Activated T-cell treated with anti-CD3 and anti-CD28 coated beads, Interleukin-2, amount 50 U/mL, for 4 hours (primary cell): ENCODE data around the gene SLC16A6. TPM values are rescaled to one million over a fixed set of nuclear protein-coding genes. Genes with fewer than 3 reads are reported as not detected.
"Not testable (repeated sequence)": the region's sequence is repeated elsewhere in the genome, so short reads cannot be mapped to it uniquely, and the experiment has no call there.

Source experiments
- ATAC-seq, 2 donors: fragments of 200-7000 bp; cut with Tn5 transposase; one replicate each; pipeline ENCODE4 v1.10.0; 2021
- DNase-seq: peaks from one replicate; pipeline ENCODE4 v3.0.0-alpha.2; 2020
- H3K27me3 Mint-ChIP-seq: one replicate; pipeline ENCODE4 v1.8.0; 2021; ENCODE audit warnings: low read depth, mixed read lengths
- H3K36me3 Mint-ChIP-seq: one replicate; pipeline ENCODE4 v1.8.0; 2022; ENCODE audit warnings: mixed read lengths; ENCODE audit not compliant: insufficient read depth
- H3K4me1 Mint-ChIP-seq: one replicate; pipeline ENCODE4 v1.8.0; 2021; ENCODE audit warnings: low read depth, mixed read lengths
- H3K4me3 Mint-ChIP-seq: one replicate; pipeline ENCODE4 v1.8.0; 2021; ENCODE audit warnings: mild to moderate bottlenecking, moderate library complexity, mixed read lengths
- H3K9me3 Mint-ChIP-seq: one replicate; pipeline ENCODE4 v1.8.0; 2021; ENCODE audit warnings: mixed read lengths
- total RNA-seq, 3 donors: library from RNA; stranded (reverse); gene quantifications; one replicate each; pipeline ENCODE4 v1.2.1, GENCODE V29; 2021

The SLC16A6 gene
- total RNA-seq, 3 donors from 2014 or later: 5.9 to 7.7 (median 6.0) TPM

DNA sequence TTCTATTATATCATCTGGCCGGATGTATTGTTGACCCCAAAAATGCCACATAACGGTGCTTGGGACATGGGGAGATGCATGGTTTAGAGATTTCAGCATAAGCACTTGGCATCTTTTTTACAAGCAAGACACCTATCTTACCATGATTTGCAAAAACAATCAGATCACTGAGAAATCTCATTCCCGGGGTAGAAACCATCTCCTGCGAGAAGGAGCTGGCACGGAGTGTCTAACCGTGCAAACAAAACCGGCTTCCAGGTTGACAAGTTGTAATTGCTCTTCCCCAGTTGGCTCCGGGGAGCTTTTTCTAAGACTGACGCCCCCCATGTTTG is 1.0 kb downstream of the SLC16A6 start:
- H3K27me3 Mint-ChIP-seq: no peaks in the 10 kb centered on the region
- DNase-seq (no peak), ATAC-seq (no peak)
- peaks cover 2% of the 10 kb centered on the region for H3K36me3 Mint-ChIP-seq
- peaks cover 51% of the 10 kb centered on the region for H3K4me1 Mint-ChIP-seq
- H3K4me3 Mint-ChIP-seq: peak overlapping the region; percentile 97
- no peaks in the 10 kb centered on the region for H3K9me3 Mint-ChIP-seq

DNA sequence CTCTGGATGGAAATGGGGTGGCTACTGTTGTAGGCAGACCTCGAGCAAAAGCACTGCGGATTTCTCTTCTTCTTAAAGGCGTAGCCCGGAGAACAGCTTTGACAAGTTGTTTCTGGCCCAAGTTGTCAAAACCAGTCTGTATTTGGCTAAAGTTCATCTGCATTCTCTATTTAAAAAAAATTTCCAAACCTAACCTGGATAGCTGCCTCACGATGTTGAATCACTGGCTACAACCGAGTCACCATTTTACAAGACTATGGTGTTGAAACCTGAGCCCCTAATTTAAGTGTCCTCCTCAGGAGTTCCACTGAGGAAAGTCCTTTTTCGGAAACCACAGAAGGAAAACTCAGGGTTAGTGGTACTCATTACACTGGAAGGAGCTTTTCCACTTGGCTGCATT is 1.5 kb downstream of the SLC16A6 start:
- Mint-ChIP-seq H3K4me3 (peak overlapping the region; percentile 97), H3K9me3 (no peaks in the 10 kb centered on the region), H3K27me3 (no peaks in the 10 kb centered on the region), H3K4me1 (peaks cover 47% of the 10 kb centered on the region), H3K36me3 (peaks cover 2% of the 10 kb centered on the region)
- ATAC-seq: no peak
- DNase-seq: no peak

DNA sequence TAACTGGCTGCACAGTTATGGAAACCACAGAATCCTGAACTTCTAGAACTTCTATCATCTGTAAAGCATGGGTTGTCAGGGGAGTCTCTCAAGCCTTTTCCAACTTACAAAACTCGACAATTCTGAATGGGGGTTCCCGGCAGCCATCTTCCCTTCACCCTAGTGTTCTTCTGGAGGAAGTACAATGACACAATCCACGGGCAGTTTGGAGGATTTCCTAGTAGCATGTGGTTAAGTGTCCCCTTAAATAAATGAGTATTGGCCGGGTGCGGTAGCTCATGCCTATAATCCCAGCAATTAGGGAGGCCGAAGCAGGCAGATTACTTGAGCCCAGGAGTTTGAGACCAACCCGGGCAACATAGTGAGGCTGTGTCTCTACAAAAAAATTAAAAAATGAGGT is 2.1 kb downstream of the SLC16A6 start:
- H3K27me3 Mint-ChIP-seq: no peaks in the 10 kb centered on the region
- H3K36me3 Mint-ChIP-seq: peaks cover 2% of the 10 kb centered on the region
- H3K4me3 Mint-ChIP-seq: peak overlapping the region; percentile 97
- no peaks in the 10 kb centered on the region for H3K9me3 Mint-ChIP-seq
- peaks cover 47% of the 10 kb centered on the region for H3K4me1 Mint-ChIP-seq
- ATAC-seq (no peak), DNase-seq (no peak)

DNA sequence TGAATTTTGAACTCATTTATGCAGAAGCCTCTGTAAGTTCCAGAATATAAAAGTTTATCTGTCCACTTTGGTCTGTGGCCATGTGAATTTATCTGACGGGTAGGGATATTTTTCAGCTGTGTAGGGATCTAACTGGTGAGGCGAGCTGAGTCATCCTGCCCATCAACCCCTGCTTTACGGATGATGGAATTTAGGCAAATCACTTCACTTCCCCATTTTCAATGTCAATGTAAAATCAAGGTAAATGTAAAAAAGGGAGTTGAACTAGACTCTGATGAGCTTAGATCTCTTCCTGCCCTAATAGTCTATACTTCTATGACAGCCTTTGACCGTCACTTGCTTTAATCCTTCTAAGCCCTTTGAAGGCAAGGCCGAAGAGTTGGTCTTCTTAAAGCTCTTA is 2.6 kb downstream of the SLC16A6 start:
- Mint-ChIP-seq H3K9me3 (no peaks in the 10 kb centered on the region), H3K27me3 (no peaks in the 10 kb centered on the region), H3K36me3 (peaks cover 2% of the 10 kb centered on the region), H3K4me3 (peak overlapping the region; percentile 97), H3K4me1 (peaks cover 47% of the 10 kb centered on the region)
- DNase-seq: no peak
- no peak for ATAC-seq

DNA sequence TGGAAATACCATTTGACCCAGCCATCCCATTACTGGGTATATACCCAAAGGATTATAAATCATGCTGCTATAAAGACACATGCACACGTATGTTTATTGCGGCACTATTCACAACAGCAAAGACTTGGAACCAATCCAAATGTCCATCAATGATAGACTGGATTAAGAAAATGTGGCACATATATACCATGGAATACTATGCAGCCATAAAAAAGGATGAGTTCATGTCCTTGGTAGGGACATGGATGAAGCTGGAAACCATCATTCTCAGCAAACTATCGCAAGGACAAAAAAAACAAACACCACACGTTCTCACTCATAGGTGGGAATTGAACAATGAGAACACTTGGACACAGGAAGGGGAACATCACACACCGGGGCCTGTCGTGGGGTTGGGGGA is 9.0 kb downstream of the SLC16A6 start:
- H3K4me3 Mint-ChIP-seq, H3K9me3 Mint-ChIP-seq, H3K27me3 Mint-ChIP-seq, ATAC-seq, DNase-seq: not testable (repeated sequence)
- Mint-ChIP-seq H3K4me1 (peaks cover 13% of the 10 kb centered on the region), H3K36me3 (peaks cover 35% of the 10 kb centered on the region)

DNA sequence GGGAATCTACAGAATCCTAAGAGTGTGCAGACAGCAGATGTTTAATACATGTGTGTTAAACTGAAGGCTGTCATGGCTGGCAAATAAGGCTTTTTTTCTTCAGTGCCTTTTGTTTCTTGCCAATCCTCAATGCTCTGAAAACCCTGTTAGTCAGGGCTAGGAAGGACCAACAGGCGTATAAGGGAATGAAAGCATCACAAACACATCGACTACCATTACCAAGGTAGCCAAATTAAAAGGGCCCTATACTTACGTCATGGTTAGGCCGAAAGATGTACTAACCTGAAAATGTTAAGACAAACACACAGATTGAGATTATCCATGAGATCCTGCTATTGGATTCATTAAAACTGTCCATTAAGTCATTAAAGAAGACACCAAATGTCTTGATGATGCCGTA is 13.1 kb downstream of the SLC16A6 start:
- Mint-ChIP-seq H3K9me3 (no peaks in the 10 kb centered on the region), H3K36me3 (peaks cover 39% of the 10 kb centered on the region), H3K27me3 (no peaks in the 10 kb centered on the region), H3K4me3 (no peak overlapping the region), H3K4me1 (peaks cover 10% of the 10 kb centered on the region)
- no peak for ATAC-seq
- DNase-seq: no peak

DNA sequence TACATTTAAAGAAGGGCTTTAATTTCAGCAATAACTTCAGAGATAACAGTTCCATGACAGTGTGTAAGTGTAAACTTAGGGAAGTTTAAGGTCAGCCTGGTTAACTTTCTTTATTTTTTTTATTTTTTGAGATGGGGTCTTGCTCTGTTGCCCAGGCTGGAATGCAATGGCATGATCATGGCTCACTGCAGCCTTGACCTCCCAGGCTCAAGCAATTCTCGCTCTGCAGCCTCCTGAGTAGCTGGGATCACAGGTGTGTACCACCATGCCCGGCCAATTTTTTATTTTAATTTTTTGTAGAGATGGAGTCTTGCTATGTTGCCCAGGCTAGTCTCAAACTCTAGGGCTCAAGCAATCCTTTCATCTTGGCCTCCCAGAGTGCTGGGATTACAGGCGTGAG is 14.6 kb downstream of the SLC16A6 start:
- H3K4me1 Mint-ChIP-seq, H3K9me3 Mint-ChIP-seq, H3K27me3 Mint-ChIP-seq, DNase-seq, ATAC-seq, H3K4me3 Mint-ChIP-seq: not testable (repeated sequence)
- H3K36me3 Mint-ChIP-seq: peaks cover 36% of the 10 kb centered on the region

DNA sequence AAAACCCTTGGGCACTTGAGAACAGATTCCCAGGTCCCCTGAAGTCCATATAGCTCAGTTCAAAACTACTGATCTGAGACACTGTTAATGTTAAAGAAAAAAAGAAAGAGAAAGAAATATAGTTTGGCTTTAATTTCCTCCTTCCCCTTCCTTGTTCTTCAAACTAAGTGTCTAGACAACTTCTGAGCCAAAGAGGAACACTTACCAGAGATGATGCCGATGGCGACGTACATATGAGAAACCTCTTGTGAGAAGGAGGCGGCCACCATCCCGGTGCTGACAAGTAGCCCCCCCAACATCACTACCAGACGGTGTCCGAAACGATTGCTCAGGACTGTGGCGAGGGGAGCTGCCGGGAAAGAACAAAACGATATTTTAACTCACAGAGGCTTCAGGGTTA is 17.2 kb downstream of the SLC16A6 start:
- no peak for DNase-seq
- Mint-ChIP-seq H3K4me3 (no peak overlapping the region), H3K4me1 (no peaks in the 10 kb centered on the region), H3K36me3 (peaks cover 31% of the 10 kb centered on the region), H3K27me3 (no peaks in the 10 kb centered on the region), H3K9me3 (no peaks in the 10 kb centered on the region)
- no peak for ATAC-seq

DNA sequence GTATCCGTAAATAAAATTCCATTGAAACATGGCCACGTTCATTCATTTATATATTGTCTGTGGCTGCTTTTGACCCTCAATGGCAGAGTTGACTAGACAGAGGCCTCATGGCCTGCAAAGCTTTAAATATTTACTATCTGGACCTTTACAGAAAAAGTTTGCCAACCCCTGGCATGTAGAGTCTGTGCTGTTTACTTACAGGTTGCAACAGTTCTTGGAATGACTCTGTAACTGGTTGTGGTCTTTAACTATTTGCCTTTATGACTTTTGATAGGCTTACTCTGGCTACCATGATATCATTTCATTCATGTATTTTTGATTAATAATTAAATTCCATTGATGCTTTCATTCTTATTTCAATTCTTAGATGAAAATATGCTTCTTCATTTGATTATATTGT is 25.1 kb downstream of the SLC16A6 start:
- not testable (repeated sequence) for DNase-seq, H3K4me3 Mint-ChIP-seq, H3K27me3 Mint-ChIP-seq, H3K9me3 Mint-ChIP-seq, H3K36me3 Mint-ChIP-seq, ATAC-seq
- peaks cover 20% of the 10 kb centered on the region for H3K4me1 Mint-ChIP-seq

DNA sequence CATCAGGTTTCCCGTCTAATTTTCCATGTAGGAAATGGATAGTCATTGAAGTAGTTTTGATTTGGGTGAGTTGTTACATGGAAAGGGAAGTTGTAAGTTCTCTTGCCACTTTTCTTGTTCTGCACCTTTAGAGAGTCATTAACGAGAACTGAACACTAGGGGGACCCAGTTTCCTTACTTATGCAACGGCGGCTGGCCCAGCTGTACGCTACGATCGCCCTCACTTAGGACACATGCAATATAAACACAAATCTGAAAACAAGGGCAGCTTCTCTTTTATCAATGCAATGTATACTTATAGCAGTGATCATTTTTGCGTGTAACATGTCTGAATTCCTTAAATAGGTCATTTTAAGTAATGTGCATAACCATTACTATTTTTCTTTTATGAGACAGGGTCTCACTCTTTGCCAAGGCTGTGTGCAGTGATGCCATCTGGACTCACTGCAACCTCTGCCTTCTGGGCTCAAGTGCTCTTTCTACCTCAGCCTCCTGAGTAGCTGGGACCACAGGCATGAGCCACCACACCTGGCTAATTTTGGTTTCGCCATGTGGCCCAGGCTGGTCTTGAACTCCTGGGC is 27.7 kb downstream of the SLC16A6 start:
- H3K9me3 Mint-ChIP-seq, H3K27me3 Mint-ChIP-seq, H3K4me3 Mint-ChIP-seq, DNase-seq, H3K36me3 Mint-ChIP-seq: not testable (repeated sequence)
- ATAC-seq: peak in 1 of 2 donors; percentile 42
- H3K4me1 Mint-ChIP-seq: peaks cover 42% of the 10 kb centered on the region

DNA sequence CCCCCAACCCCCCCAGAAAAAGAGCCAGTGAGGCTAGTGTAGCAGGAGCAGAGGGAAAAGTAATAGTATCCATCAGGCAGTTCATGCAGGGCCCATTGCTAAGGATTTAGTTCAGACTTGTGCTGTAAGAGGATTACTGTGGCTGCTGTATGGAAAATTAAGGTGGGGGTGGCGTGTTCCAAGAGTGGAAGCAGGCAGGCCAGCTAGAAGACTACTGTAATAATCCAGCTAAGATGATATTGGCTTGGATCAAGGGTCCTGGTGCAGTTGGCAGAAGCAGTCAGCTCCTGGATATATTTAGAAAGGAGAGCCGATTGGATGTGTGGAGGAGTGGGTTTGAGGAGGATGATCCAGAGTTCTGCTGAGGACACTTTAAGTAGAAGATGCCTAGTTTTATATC is 28.5 kb downstream of the SLC16A6 start:
- H3K9me3 Mint-ChIP-seq, H3K4me3 Mint-ChIP-seq, ATAC-seq, H3K36me3 Mint-ChIP-seq, DNase-seq, H3K27me3 Mint-ChIP-seq: not testable (repeated sequence)
- H3K4me1 Mint-ChIP-seq: peaks cover 46% of the 10 kb centered on the region

DNA sequence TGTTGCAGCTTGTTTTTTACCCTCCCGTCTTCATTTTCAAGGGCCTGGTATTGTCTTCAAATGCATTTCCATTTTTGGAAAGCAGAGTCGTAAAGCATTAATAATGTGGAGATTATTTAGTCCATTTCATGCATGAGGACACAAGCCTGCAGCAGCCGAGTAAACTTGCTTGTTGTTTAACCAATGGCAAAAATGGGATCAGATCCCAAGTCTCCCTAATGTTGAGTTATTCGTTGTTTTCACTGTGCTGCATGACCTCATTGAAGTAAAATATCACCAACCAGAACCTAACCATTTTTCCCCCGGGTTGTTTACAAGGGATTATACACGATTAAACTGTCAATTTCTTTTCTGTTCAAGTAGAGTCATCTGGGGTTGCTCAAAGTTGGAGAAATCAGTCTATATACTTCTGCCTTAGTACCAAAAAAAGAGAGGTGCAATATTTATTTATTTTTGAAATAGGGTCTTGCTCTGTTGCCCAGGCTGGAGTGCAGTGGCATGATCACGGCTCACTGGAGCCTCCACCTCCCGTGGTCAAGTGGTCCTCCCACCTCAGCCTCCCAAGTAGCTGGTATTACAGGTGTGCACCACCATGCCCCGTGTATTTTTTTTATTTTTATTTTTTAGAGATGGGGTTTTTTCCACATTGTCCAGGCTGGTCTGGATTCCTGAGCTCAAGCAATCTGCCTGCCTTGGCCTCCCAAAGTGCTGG is 30.7 kb downstream of the SLC16A6 start:
- Mint-ChIP-seq H3K4me1 (peaks cover 66% of the 10 kb centered on the region), H3K27me3 (no peaks in the 10 kb centered on the region), H3K4me3 (peak overlapping the region; percentile 72), H3K36me3 (peaks cover 15% of the 10 kb centered on the region), H3K9me3 (no peaks in the 10 kb centered on the region)
- no peak for DNase-seq
- no peak for ATAC-seq

DNA sequence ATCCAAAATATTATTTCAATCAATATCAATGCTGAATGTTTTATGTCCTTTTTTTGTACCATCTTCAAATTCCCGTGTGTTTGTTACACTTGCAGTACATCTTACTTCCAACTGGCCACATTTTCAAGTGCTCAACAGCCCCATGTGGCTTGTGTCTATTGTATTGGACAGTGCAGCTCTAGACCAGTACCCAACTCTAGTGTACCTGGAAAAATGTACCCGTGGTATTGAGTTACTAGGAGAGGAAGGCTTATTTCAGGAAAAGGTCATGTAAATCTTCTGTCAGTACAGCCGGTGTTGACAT is 31.3 kb downstream of the SLC16A6 start:
- not testable (repeated sequence) for H3K9me3 Mint-ChIP-seq, DNase-seq, ATAC-seq, H3K27me3 Mint-ChIP-seq
- Mint-ChIP-seq H3K4me1 (peaks cover 72% of the 10 kb centered on the region), H3K4me3 (peak overlapping the region; percentile 72), H3K36me3 (peaks cover 19% of the 10 kb centered on the region)

DNA sequence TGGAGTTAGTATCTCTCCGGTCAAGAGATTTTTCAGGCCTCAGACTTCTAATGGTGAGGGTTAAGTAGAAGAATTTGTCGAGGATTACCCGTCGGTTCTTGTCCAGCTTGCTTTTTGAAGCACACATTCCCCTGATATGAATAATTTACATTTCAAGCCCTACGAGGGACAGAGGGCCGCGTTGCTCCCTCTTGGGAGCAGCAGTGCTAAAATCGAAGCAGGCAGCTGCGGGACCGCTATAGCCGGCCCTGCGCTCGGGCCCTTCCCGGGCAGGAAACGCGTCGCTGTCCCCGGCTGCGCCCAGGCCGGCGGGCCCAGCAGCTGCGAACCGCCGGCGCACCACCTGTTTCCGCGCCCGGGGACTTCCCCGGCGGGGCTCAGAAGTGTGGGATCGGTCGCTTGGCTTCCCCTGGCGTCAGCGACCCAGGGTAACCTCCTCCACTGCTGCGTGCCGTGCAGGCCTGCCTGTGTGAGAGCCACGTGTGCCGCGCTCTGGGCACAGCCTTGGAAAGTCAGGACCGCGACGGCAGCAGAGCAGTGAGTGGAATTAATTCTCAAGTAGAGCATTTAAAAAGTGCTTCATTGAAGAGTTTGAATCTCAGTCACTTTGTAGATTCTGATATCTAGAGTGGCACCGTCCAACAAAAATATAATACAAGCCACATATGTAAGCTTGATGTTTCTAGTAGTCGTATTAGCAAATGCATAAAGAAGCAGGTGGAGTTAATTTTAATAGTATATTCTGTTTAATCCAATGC is 31.9 kb downstream of the SLC16A6 start:
- Mint-ChIP-seq H3K36me3 (peaks cover 22% of the 10 kb centered on the region), H3K4me1 (peaks cover 77% of the 10 kb centered on the region), H3K4me3 (peak overlapping the region; percentile 72)
- ATAC-seq (peak; percentile 87 to 93), DNase-seq (peak; percentile 60)
- H3K27me3 Mint-ChIP-seq, H3K9me3 Mint-ChIP-seq: not testable (repeated sequence)

DNA sequence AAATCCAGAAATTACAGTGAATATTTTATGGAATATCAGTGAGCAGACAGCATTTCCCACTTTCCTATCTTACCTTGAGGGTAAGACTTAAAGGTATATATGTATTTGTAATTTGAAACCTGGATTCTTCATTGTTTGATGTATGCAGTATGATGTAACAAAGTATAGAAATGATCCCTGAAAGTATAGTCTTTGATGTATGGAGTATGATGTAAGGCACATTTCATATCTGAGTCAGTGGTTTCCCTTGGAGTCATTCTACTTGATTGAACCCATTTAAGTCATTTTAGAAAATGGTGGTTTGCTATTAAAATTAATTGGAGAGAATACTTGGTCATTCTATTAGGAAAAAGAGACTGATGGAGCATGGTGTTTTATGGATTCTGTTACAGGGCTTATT is 33.0 kb downstream of the SLC16A6 start:
- peak overlapping the region; percentile 17 for H3K4me3 Mint-ChIP-seq
- DNase-seq: no peak
- peaks cover 29% of the 10 kb centered on the region for H3K36me3 Mint-ChIP-seq
- no peak for ATAC-seq
- no peaks in the 10 kb centered on the region for H3K27me3 Mint-ChIP-seq
- H3K4me1 Mint-ChIP-seq: peaks cover 83% of the 10 kb centered on the region
- no peaks in the 10 kb centered on the region for H3K9me3 Mint-ChIP-seq
